Measurements from ENCODE around the gene LAG3.

Gene LAG3

DNA sequence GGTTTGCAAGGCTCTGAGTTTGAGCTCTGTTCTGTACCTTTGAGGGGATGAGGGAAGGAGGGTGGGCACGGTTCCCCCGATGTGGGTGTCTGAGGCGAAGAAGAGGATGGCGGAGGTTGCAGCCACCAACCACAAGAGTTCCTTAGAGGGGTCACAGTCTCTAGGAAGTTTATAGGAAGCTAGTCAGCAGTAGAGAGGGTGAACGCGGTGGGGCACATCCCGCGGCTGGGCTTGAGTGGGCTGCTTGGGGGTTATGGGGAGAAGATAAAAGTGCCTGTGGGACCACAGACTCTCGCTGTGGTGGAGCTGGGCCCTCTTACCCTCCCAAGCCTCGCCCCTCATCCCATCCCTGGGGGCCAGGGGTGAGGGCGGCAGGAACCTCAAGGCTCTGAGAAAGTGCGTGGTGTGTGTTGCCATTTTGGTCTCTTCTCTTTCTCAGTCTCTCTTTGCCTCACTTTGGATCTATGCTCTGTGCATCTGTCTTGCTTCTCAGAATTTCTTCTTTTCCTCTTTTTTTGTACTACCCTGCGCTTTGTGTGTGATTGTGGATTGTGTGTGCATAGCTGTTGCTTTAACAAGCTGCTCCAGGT, 19.7 kb downstream of the LAG3 start:
- no peak for DNase-seq

- DNase-seq: no peak
These were observed 20.3 kb downstream of the LAG3 start for GRCh38 chr12:6792522-6793201.

DNA sequence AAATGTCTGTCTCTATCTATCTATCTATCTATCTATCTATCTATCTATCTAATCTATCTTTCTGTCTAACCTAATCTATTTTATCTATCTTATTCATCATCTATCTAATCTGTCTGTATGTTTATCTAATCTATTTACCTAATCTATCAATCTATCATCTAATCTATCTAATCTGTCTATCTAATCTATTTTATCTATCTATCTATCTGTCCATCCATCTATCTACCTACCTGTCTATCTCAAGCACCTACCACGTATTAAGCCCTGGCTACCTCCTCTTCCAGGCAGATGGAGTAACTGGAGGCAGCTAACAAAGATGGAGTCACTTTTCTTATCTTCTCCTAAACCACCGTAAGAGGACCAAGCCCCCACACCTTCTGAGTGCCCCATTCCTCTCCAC, 22.8 kb downstream of the LAG3 start:
- DNase-seq: no peak

DNA sequence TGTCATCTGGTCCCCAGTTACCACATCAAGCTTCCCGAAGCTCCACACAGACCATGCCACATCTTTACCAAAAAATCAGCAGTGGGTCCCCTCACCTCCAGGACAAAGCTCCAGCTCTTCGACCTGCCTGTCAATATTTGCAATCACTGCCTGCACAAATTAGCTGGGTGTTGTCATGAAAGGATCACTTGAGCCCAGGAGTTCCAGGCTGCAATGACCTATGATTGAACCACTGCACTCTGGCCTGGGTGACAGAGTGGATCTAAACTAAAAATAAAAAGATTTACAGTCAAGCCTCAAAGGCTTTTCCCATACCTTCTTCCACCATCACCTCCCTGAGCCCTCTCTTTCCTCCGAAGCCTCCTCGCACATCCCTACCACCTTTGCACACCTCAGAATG, 24.3 kb downstream of the LAG3 start:
- DNase-seq: no peak

- DNase-seq: no peak
These were observed 26.8 kb downstream of the LAG3 start for GRCh38 chr12:6799147-6799546.

- no peak for DNase-seq
These were observed 34.9 kb downstream of the LAG3 start for GRCh38 chr12:6807170-6807569.

DNA sequence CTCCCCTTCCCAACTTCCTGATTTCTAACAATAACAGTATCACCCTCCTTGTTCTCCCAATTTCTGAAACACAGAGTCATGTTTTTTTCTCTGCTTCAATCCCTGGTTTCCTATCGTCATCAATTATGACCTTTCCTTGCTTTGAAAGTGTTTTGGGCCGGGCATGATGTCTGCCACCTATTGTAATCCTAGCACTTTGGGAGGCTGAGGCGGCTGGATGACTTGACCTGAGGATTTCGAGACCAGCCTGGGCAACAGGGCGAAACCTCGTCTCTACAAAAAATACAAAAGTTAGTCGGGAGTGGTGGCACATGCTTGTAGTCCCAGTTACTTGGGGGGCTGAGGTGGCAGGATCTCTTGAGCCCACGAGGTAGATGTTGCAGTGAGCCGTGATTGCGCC, 36.7 kb downstream of the LAG3 start:
- DNase-seq: no peak

- DNase-seq: no peak
These were observed 38.4 kb downstream of the LAG3 start for GRCh38 chr12:6810758-6811157.

GRCh38 chr12:6813363-6813762, 41.0 kb downstream of the LAG3 start:
- no peak for DNase-seq

DNA sequence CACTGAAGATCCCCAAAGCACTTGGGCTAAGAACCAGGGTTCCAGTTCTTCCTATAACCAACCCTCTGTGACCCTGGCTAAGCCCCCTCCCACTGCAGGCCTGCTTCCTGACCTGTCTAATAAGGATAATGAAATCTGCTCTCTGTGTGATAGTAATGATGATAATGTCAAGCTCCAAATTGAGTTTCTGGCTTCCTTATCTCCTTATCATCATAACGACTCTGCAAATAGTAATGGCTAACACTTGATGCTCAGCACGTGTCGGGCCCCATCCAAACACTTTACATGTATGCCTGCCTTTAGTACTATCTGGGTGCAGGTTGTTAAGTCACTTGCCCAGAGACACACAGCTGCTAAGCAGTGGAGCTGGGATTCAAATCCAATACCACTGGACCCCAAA, 44.3 kb downstream of the LAG3 start:
- no peak for DNase-seq

GRCh38 chr12:6817098-6817497, 44.8 kb downstream of the LAG3 start:
- DNase-seq: no peak

- no peak for DNase-seq
These were observed 45.4 kb downstream of the LAG3 start for GRCh38 chr12:6817662-6818157.

GRCh38 chr12:6818222-6818621, 45.9 kb downstream of the LAG3 start:
- no peak for DNase-seq

DNA sequence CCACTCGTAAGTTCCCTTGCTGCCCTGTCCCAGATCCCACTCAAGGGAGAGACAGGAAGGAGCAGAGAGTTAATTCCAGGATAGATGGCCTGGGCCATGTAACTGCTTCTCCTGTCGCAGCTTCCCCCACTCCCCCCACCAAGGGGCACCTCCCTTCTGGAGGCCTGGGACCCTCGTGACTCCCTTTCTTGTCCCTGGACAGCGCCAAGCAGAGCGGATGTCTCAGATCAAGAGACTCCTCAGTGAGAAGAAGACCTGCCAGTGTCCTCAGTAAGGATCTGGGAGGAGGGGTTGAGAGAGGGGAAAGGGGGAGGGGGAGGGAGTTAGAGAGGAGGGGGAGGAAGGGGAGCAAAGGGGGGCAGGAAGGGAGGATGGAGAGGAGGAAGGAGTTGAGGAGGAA, 46.3 kb downstream of the LAG3 start:
- no peak for DNase-seq

DNA sequence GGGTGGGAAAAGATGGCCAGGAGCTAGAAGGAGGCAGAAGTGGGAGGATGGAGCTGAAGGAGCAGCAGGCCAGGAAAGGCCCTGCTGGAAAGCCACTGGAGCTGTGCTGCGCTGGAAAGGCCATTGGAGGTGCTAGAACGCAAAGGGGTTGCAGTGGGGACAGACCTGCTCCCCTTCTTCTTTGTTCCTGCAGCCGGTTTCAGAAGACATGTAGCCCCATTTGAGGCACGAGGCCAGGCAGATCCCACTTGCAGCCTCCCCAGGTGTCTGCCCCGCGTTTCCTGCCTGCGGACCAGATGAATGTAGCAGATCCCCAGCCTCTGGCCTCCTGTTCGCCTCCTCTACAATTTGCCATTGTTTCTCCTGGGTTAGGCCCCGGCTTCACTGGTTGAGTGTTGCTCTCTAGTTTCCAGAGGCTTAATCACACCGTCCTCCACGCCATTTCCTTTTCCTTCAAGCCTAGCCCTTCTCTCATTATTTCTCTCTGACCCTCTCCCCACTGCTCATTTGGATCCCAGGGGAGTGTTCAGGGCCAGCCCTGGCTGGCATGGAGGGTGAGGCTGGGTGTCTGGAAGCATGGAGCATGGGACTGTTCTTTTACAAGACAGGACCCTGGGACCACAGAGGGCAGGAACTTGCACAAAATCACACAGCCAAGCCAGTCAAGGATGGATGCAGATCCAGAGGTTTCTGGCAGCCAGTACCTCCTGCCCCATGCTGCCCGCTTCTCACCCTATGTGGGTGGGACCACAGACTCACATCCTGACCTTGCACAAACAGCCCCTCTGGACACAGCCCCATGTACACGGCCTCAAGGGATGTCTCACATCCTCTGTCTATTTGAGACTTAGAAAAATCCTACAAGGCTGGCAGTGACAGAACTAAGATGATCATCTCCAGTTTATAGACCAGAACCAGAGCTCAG, 47.0 kb downstream of the LAG3 start:
- no peak for DNase-seq

- no peak for DNase-seq
These were observed 47.8 kb downstream of the LAG3 start for GRCh38 chr12:6820166-6820565.

GRCh38 chr12:6821591-6822425, 49.5 kb downstream of the LAG3 start, which contains the start of gene GPR162:
Gene GPR162 (plus strand): TSS chr12:6821821. CDS start chr12:6823899, 2,078 bp downstream.
- DNase-seq: peak; percentile 89

GRCh38 chr12:6822426-6823135, 50.3 kb downstream of the LAG3 start:
- DNase-seq: no peak

GRCh38 chr12:6823182-6824084, 51.1 kb downstream of the LAG3 start:
- DNase-seq: no peak

- DNase-seq: no peak
These were observed 51.9 kb downstream of the LAG3 start for GRCh38 chr12:6824085-6824775.

Measured in DMS53 (cell line).